GM10248 (cell line): ENCODE data around the gene HOXB5.

ENCODE experiments used
- CTCF ChIA-PET: fragments of 300-600 bp; sonication (Branson Sonifier 250); formaldehyde crosslinking; extraction: SDS; loops from one replicate; lab custom pipeline; 2021; ENCODE audit warnings: antibody characterized with exemption; lab: Yijun Ruan, JAX
- POLR2A ChIA-PET: fragments of 350-650 bp; sonication (Branson Sonifier 250); formaldehyde crosslinking; extraction: SDS; loops from one replicate; lab custom pipeline; 2020; ENCODE audit warnings: antibody characterized with exemption; lab: Yijun Ruan, JAX
- DNase-seq: peaks from one replicate; pipeline ENCODE4 v3.0.0; 2012; ENCODE audit errors: extremely low spot score
- TF ChIP-seq, protein P1 (sequence below): IDR thresholded peaks from 2 replicates; pipeline ENCODE4 v1.5.1; 2012; ENCODE audit warnings: mild to moderate bottlenecking, low read depth; ENCODE audit errors: extremely low read depth, missing control alignments, control extremely low read depth

Gene HOXB5

GRCh38 chr17:48571024-48571818, 22.4 kb downstream of the HOXB5 start:
- POLR2A ChIA-PET: no interaction called here
- TF ChIP-seq, protein P1, sequence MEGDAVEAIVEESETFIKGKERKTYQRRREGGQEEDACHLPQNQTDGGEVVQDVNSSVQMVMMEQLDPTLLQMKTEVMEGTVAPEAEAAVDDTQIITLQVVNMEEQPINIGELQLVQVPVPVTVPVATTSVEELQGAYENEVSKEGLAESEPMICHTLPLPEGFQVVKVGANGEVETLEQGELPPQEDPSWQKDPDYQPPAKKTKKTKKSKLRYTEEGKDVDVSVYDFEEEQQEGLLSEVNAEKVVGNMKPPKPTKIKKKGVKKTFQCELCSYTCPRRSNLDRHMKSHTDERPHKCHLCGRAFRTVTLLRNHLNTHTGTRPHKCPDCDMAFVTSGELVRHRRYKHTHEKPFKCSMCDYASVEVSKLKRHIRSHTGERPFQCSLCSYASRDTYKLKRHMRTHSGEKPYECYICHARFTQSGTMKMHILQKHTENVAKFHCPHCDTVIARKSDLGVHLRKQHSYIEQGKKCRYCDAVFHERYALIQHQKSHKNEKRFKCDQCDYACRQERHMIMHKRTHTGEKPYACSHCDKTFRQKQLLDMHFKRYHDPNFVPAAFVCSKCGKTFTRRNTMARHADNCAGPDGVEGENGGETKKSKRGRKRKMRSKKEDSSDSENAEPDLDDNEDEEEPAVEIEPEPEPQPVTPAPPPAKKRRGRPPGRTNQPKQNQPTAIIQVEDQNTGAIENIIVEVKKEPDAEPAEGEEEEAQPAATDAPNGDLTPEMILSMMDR: no peak
- CTCF ChIA-PET: no interaction called here
- no peak for DNase-seq

- no peak for DNase-seq
- TF ChIP-seq, protein P1: no peak
- ChIA-PET CTCF (interaction anchor here (0.8 to 1.4 kb wide), 3 partner anchors 137 to 309 kb away, joined by 3 to 5 read pairs (median 3); no protein-coding TSS in a partner anchor), POLR2A (no interaction called here)
Observed at GRCh38 chr17:48570325-48571023, 23.1 kb downstream of the HOXB5 start.

DNA sequence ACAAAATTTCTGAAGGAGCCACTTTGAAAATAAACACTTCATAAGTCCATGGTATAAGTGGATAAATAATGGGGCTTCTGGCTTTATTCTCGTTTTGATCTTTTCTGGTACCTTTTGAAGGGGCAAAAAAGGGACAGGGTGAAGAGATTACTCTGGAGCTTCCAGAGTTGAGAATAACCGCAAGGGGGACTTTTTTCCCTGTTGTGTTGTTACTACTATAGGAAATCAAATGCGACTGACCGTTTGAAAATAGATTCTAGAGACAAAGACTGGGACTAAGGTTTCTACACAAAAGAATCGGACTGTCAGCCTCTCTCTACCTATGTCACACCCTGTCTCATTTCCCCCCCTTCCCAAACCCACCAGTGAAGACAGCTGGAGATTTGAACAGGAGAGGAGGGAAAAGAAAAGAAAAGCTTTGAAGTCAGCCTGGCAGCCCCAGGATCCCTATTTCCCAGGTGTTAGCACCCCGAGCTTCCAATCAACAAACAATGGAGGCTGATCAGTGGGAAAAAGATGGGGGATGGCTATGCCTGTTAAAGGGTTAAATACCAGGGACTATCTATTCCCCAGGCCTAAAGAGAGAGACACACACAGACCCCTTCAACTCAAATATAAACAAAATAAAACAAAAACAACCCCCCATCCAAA, 23.8 kb downstream of the HOXB5 start:
- ChIA-PET CTCF (interaction anchor here (0.8 to 1.4 kb wide), 4 partner anchors 136 to 308 kb away, joined by 3 to 5 read pairs (median 3); no protein-coding TSS in a partner anchor), POLR2A (no interaction called here)
- TF ChIP-seq, protein P1: no peak
- no peak for DNase-seq

GRCh38 chr17:48569240-48569582, 24.4 kb downstream of the HOXB5 start:
- ChIA-PET POLR2A (no interaction called here), CTCF (interaction anchor here (0.9 to 1.4 kb wide), 3 partner anchors 217 to 307 kb away, joined by 3 to 5 read pairs (median 3); no protein-coding TSS in a partner anchor)
- no peak for DNase-seq
- TF ChIP-seq, protein P1: no peak

GRCh38 chr17:48568499-48569239, 24.9 kb downstream of the HOXB5 start:
- no peak for DNase-seq
- ChIA-PET CTCF (interaction anchor here (0.9 to 1.2 kb wide), 2 partner anchors 111 to 217 kb away, joined by 3 read pairs; no protein-coding TSS in a partner anchor), POLR2A (no interaction called here)
- TF ChIP-seq, protein P1: no peak
